Smooth muscle cell (in vitro differentiated cells): ENCODE measurements around the gene FBXO44. TPM values are rescaled to one million over a fixed set of nuclear protein-coding genes. Genes with fewer than 3 reads are reported as not detected.

Experiments used
- DNase-seq: peaks from one replicate; lab custom pipeline; 2025; ENCODE audit not compliant: unreplicated experiment; lab: John Stamatoyannopoulos, UW
- H2AFZ ChIP-seq: fragments of 200-600 bp; sonication (generic); 2 replicates; pipeline ENCODE4 v1.6.0; 2016; ENCODE audit warnings: antibody characterized with exemption, low read depth, mild to moderate bottlenecking
- H3F3A ChIP-seq: fragments of 200-600 bp; sonication (generic); 2 replicates; pipeline ENCODE4 v1.6.0; 2017; ENCODE audit warnings: antibody characterized with exemption, low read depth
- H3K27ac ChIP-seq: fragments of 200-600 bp; sonication (generic); 2 replicates; pipeline ENCODE4 v1.5.1; 2016; ENCODE audit warnings: low read depth, mild to moderate bottlenecking
- H3K27me3 ChIP-seq: fragments of 200-600 bp; sonication (generic); 2 replicates; pipeline ENCODE4 v1.6.1; 2016; ENCODE audit warnings: low read depth, mild to moderate bottlenecking
- H3K36me3 ChIP-seq: fragments of 200-600 bp; sonication (generic); 2 replicates; pipeline ENCODE4 v1.5.1; 2016; ENCODE audit warnings: low read depth
- H3K4me1 ChIP-seq: fragments of 200-600 bp; sonication (generic); 2 replicates; pipeline ENCODE4 v1.5.1; 2016; ENCODE audit warnings: low read depth
- H3K4me2 ChIP-seq: fragments of 200-600 bp; sonication (generic); 2 replicates; pipeline ENCODE4 v1.6.0; 2016; ENCODE audit warnings: mild to moderate bottlenecking
- H3K4me3 ChIP-seq: fragments of 200-600 bp; sonication (generic); 2 replicates; pipeline ENCODE4 v1.5.1; 2016; ENCODE audit warnings: mild to moderate bottlenecking
- H3K79me2 ChIP-seq: fragments of 200-600 bp; sonication (generic); 2 replicates; pipeline ENCODE4 v1.6.0; 2016; ENCODE audit warnings: low read depth, mild to moderate bottlenecking
- H3K9ac ChIP-seq: fragments of 200-600 bp; sonication (generic); 2 replicates; pipeline ENCODE4 v1.6.0; 2016; ENCODE audit warnings: low read depth
- H3K9me3 ChIP-seq: fragments of 200-600 bp; sonication (generic); replicated peaks from 2 replicates; pipeline ENCODE4 v1.5.1; 2016; ENCODE audit warnings: low read depth
- H4K20me1 ChIP-seq: fragments of 200-600 bp; sonication (generic); 2 replicates; pipeline ENCODE4 v1.6.0; 2016; ENCODE audit warnings: low read depth
- WGBS: methylation state at CpG from one replicate; pipeline ENCODE4 v1.1.7; 2016; ENCODE audit warnings: low lambda C conversion rate; 5-methylcytosine and 5-hydroxymethylcytosine counted together
- polyA plus RNA-seq: library from polyadenylated mRNA; unstranded; fragments of >200 nt; fragmentation: Nextera tagmentation; extraction: Ambion mirVana; gene quantifications from 2 replicates; pipeline ENCODE4 v1.2.1, GENCODE V29; 2016
- total RNA-seq: library from RNA; depleted of rRNA; stranded (reverse); fragments of >200 nt; gene quantifications from 2 replicates; pipeline ENCODE4 v1.2.3, GENCODE V29; 2014
- TF ChIP-seq, protein P1 (sequence below): fragments of 200-600 bp; sonication (generic); IDR thresholded peaks from 2 replicates; pipeline ENCODE4 v1.5.1; 2017; ENCODE audit warnings: borderline replicate concordance, mild to moderate bottlenecking, antibody characterized with exemption; ENCODE audit not compliant: insufficient read depth, poor library complexity, severe bottlenecking

Gene FBXO44
- total and polyA plus RNA-seq, 2 experiments from 2014 or later = 9.0 to 16.2 TPM

DNA sequence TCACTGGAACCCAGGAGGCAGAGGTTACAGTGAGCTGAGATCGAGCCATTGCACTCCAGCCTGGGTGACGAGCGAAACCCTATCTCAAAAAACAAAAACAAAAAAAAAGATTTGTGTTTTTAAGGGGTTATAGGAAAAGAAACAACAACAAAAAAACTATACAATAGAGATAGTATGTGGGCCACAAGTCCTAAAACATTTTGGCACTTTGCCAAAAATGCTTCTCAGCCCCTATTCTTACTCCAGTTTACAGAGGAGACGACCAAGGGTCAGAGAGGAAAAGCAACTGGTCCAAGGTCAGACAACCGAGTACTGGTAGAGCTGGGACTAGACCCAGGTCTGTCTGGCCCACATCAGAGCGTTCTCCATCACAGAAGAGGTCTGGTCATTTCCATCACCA lies 3.0 kb downstream of the FBXO44 start:
- Histone ChIP-seq H3K4me1 (peaks cover 7% of the 10 kb centered on the region), H3K27ac (no peak overlapping the region), H3K27me3 (no peaks in the 10 kb centered on the region), H3K36me3 (no peaks in the 10 kb centered on the region), H3K79me2 (no peaks in the 10 kb centered on the region), H3F3A (no peaks in the 10 kb centered on the region), H3K4me3 (no peak overlapping the region), H3K9me3 (no peaks in the 10 kb centered on the region), H3K4me2 (no peak overlapping the region), H3K9ac (no peak overlapping the region), H4K20me1 (no peaks in the 10 kb centered on the region), H2AFZ (no peak overlapping the region)
- 96% methylated on average over 6 of the region's 6 CpGs for WGBS
- TF ChIP-seq, protein P1, sequence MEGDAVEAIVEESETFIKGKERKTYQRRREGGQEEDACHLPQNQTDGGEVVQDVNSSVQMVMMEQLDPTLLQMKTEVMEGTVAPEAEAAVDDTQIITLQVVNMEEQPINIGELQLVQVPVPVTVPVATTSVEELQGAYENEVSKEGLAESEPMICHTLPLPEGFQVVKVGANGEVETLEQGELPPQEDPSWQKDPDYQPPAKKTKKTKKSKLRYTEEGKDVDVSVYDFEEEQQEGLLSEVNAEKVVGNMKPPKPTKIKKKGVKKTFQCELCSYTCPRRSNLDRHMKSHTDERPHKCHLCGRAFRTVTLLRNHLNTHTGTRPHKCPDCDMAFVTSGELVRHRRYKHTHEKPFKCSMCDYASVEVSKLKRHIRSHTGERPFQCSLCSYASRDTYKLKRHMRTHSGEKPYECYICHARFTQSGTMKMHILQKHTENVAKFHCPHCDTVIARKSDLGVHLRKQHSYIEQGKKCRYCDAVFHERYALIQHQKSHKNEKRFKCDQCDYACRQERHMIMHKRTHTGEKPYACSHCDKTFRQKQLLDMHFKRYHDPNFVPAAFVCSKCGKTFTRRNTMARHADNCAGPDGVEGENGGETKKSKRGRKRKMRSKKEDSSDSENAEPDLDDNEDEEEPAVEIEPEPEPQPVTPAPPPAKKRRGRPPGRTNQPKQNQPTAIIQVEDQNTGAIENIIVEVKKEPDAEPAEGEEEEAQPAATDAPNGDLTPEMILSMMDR = no peak
- DNase-seq = no peak

DNA sequence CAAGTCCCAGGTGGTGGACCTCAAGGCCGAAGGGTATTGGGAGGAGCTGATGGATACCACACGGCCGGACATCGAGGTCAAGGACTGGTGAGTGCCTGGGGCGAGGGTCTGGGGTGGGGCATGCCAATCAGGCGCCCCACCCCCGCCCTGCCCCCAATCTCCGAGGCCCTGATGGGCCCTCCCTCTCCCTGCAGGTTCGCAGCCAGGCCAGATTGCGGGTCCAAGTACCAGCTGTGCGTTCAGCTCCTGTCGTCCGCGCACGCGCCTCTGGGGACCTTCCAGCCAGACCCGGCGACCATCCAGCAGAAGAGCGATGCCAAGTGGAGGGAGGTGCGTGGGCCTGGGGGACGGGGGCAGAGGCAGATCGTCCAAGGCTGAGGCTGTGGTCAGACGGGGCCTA lies 3.9 kb downstream of the FBXO44 start:
- H3K9me3 ChIP-seq = no peaks in the 10 kb centered on the region
- H3K36me3 ChIP-seq = no peaks in the 10 kb centered on the region
- no peak overlapping the region for H3K4me3 ChIP-seq
- H2AFZ ChIP-seq = no peak overlapping the region
- no peaks in the 10 kb centered on the region for H3K27me3 ChIP-seq
- H3F3A ChIP-seq = no peaks in the 10 kb centered on the region
- no peak for DNase-seq
- no peak overlapping the region for H3K4me2 ChIP-seq
- H3K4me1 ChIP-seq = peaks cover 7% of the 10 kb centered on the region
- no peak overlapping the region for H3K9ac ChIP-seq
- 97% methylated on average over 8 of the region's 23 CpGs for WGBS
- H4K20me1 ChIP-seq = no peaks in the 10 kb centered on the region
- no peak overlapping the region for H3K27ac ChIP-seq
- no peaks in the 10 kb centered on the region for H3K79me2 ChIP-seq
- TF ChIP-seq, protein P1 = no peak

DNA sequence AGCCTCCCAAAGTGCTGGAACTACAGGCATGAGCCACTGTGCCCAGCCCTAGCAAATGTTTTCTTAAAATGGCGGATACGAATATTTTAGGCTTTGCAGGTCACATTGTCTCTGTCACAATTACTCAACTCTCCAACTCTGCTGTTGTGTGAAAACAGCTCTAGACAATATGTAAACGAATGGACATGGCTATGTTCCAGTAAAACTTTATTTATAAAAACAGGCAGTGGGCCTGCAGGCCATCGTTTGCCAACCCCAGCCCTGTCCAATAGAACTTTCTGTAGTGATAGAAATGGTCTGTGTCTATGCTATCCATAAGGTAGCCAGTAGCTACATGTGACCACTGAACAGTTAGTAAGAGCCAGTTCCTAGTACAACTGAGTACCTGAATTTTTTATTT lies 5.1 kb downstream of the FBXO44 start:
- Histone ChIP-seq H3K4me1 (peaks cover 7% of the 10 kb centered on the region), H3F3A (no peaks in the 10 kb centered on the region), H3K27me3 (no peaks in the 10 kb centered on the region), H2AFZ (no peak overlapping the region), H3K9me3 (no peaks in the 10 kb centered on the region), H3K4me2 (no peak overlapping the region), H3K79me2 (no peaks in the 10 kb centered on the region), H3K27ac (no peak overlapping the region), H3K9ac (no peak overlapping the region), H3K36me3 (no peaks in the 10 kb centered on the region), H3K4me3 (no peak overlapping the region), H4K20me1 (no peaks in the 10 kb centered on the region)
- WGBS = 94% methylated on average over 4 of the region's 4 CpGs
- TF ChIP-seq, protein P1 = no peak
- DNase-seq = no peak

DNA sequence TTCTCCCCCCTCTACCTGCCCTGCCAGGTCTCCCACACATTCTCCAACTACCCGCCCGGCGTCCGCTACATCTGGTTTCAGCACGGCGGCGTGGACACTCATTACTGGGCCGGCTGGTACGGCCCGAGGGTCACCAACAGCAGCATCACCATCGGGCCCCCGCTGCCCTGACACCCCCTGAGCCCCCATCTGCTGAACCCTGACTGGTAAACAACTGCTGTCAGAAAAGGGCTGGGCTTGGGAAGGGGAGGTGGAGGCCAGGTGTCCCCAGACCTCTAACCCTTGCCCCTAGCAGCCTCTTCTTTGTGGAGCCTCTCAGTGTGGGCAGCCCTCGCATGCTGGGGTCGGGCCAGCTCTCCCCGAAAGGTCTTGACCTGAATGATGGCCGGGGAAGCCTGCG lies 6.4 kb downstream of the FBXO44 start:
- no peak for DNase-seq
- WGBS = 97% methylated on average over 17 of the region's 17 CpGs
- Histone ChIP-seq H3K27ac (no peak overlapping the region), H3K4me1 (no peaks in the 10 kb centered on the region), H3F3A (no peaks in the 10 kb centered on the region), H3K27me3 (no peaks in the 10 kb centered on the region), H3K9me3 (no peaks in the 10 kb centered on the region), H4K20me1 (no peaks in the 10 kb centered on the region), H3K79me2 (no peaks in the 10 kb centered on the region), H3K36me3 (no peaks in the 10 kb centered on the region), H3K4me3 (no peak overlapping the region), H3K4me2 (no peak overlapping the region), H2AFZ (no peak overlapping the region), H3K9ac (no peak overlapping the region)
- TF ChIP-seq, protein P1 = no peak
